Liver (tissue), 3 donors: ENCODE data around the gene SLC9A2.

Experiments used
- RAD21 ChIP-seq, 2 donors: IDR thresholded peaks; 2 replicates each; pipeline ENCODE4 v1.6.1; 2016; ENCODE audit warnings: antibody characterized with exemption in 2 of 2, mild to moderate bottlenecking in 2 of 2
- RXRA ChIP-seq, 2 donors: IDR thresholded peaks; 2 replicates each; pipeline ENCODE4 v1.6.1; 2017 to 2018; ENCODE audit warnings: antibody characterized with exemption in 2 of 2, mild to moderate bottlenecking in 1 of 2
- TF ChIP-seq, protein P1 (sequence below): fragments of 150-350 bp; IDR thresholded peaks from 2 replicates; pipeline ENCODE4 v1.5.1; 2017; ENCODE audit warnings: improper control_type of control experiment, low read depth, low read length; ENCODE audit not compliant: missing input control
- donor health status: healthy.
- donor health status: healthy.

GRCh38 chr2:102708847-102709559 is 89.7 kb downstream of the SLC9A2 start:
- TF ChIP-seq RXRA (IDR thresholded peaks at IDR 0.05): no peak
- TF ChIP-seq, protein P1, sequence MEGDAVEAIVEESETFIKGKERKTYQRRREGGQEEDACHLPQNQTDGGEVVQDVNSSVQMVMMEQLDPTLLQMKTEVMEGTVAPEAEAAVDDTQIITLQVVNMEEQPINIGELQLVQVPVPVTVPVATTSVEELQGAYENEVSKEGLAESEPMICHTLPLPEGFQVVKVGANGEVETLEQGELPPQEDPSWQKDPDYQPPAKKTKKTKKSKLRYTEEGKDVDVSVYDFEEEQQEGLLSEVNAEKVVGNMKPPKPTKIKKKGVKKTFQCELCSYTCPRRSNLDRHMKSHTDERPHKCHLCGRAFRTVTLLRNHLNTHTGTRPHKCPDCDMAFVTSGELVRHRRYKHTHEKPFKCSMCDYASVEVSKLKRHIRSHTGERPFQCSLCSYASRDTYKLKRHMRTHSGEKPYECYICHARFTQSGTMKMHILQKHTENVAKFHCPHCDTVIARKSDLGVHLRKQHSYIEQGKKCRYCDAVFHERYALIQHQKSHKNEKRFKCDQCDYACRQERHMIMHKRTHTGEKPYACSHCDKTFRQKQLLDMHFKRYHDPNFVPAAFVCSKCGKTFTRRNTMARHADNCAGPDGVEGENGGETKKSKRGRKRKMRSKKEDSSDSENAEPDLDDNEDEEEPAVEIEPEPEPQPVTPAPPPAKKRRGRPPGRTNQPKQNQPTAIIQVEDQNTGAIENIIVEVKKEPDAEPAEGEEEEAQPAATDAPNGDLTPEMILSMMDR: no peak
- TF ChIP-seq RAD21 (IDR thresholded peaks at IDR 0.05): no peak
